Thyroid gland (tissue), 4 donors: ENCODE measurements around the gene BPHL.
"Not testable (repeated sequence)": the region's sequence is repeated elsewhere in the genome, so short reads cannot be mapped to it uniquely, and the experiment has no call there.

Experiments
- CTCF ChIP-seq, 6 experiments: fragments of 200-600 bp in 3 of 6; fragments of 450-650 bp in 3 of 6; sonication (generic) in 3 of 6; IDR thresholded peaks; one replicate each; pipeline ENCODE4 v1.5.1; 2016 to 2019; ENCODE audit warnings: antibody characterized with exemption in 6 of 6, mild to moderate bottlenecking in 2 of 6, inconsistent platforms in 1 of 6, moderate library complexity in 1 of 6
- POLR2A ChIP-seq, 2 donors: fragments of 450-650 bp; IDR thresholded peaks; one replicate each; pipeline ENCODE4 v1.6.1; 2017; ENCODE audit warnings: antibody characterized with exemption in 2 of 2, mild to moderate bottlenecking in 2 of 2, moderate library complexity in 1 of 2

DNA sequence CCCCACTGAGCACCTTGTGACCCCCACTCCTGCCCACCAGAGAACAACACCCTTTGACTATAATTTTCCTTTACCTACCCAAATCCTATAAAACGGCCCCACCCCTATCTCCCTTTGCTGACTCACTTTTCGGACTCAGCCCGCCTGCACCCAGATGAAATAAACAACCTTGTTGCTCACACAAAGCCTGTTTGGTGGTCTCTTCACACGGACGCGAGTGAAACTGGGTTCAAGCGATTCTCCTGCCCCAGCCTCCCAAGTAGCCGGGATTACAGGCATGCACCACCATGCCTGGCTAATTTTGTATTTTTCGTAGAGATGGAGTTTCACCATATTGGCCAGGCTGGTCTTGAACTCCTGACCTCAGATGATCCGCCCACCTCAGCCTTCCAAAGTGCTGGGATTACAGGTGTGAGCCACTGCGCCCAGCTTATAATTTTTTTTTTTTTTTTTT is 55.2 kb downstream of the BPHL start:
- not testable (repeated sequence) for TF ChIP-seq CTCF, POLR2A (IDR thresholded peaks at IDR 0.05)
